A673 (cell line): ENCODE measurements around the gene SREBF1. TPM values are rescaled to one million over a fixed set of nuclear protein-coding genes. Genes with fewer than 3 reads are reported as not detected.

Source experiments
- BruUV-seq: library from RNA; stranded (reverse); fragments of 400-500 nt; replicated peaks from 2 replicates; lab custom pipeline; 2021; lab: Mats Ljungman, UMichigan
- CTCF ChIA-PET: fragments of 300-600 bp; sonication (Branson Sonifier 250); formaldehyde crosslinking; loops from one replicate; lab custom pipeline; 2022; ENCODE audit warnings: antibody characterized with exemption; lab: Charles Lee
- POLR2A ChIA-PET: fragments of 300-600 bp; sonication (Branson Sonifier 250); formaldehyde crosslinking; loops from one replicate; lab custom pipeline; 2022; ENCODE audit warnings: antibody characterized with exemption; ENCODE audit not compliant: low non-redundant PET; lab: Charles Lee
- DNase-seq: peaks from one replicate; pipeline ENCODE4 v3.0.0-alpha.2; 2015; ENCODE audit warnings: low spot score
- H3K27ac ChIP-seq: fragments of 200-600 bp; sonication (generic); 2 replicates; pipeline ENCODE4 v1.5.1; 2016; ENCODE audit warnings: mixed run types, low read depth, mild to moderate bottlenecking, mixed read lengths, antibody characterized with exemption, low read length; ENCODE audit not compliant: poor library complexity, severe bottlenecking
- H3K27me3 ChIP-seq: fragments of 200-600 bp; sonication (generic); replicated peaks from 2 replicates; pipeline ENCODE4 v1.6.1; 2017; ENCODE audit warnings: mixed run types, low read depth, mild to moderate bottlenecking, mixed read lengths, antibody characterized with exemption, low read length; ENCODE audit not compliant: insufficient read depth, poor library complexity
- H3K36me3 ChIP-seq: fragments of 200-600 bp; sonication (generic); 2 replicates; pipeline ENCODE4 v1.6.1; 2016; ENCODE audit warnings: mixed run types, mild to moderate bottlenecking, mixed read lengths, antibody characterized with exemption, low read length; ENCODE audit not compliant: insufficient read depth, poor library complexity, severe bottlenecking
- H3K4me1 ChIP-seq: fragments of 200-600 bp; sonication (generic); 2 replicates; pipeline ENCODE4 v1.6.1; 2017; ENCODE audit warnings: mixed run types, mild to moderate bottlenecking, mixed read lengths, antibody characterized with exemption, low read length; ENCODE audit not compliant: insufficient read depth, poor library complexity, severe bottlenecking
- H3K4me3 ChIP-seq: fragments of 200-600 bp; sonication (generic); 2 replicates; pipeline ENCODE4 v1.5.1; 2016; ENCODE audit warnings: low read depth, mixed run types, mild to moderate bottlenecking, mixed read lengths, low read length; ENCODE audit not compliant: poor library complexity, severe bottlenecking
- H3K9me3 ChIP-seq: fragments of 200-600 bp; sonication (generic); 2 replicates; pipeline ENCODE4 v1.6.1; 2016; ENCODE audit warnings: mixed run types, low read depth, mild to moderate bottlenecking, mixed read lengths, antibody characterized with exemption, low read length; ENCODE audit not compliant: poor library complexity, severe bottlenecking
- EZH2 ChIP-seq: fragments of 200-600 bp; sonication (generic); IDR thresholded peaks from 2 replicates; pipeline ENCODE4 v1.6.1; 2017; ENCODE audit warnings: borderline replicate concordance, low read depth, mild to moderate bottlenecking, mixed read lengths, antibody characterized with exemption, low read length; ENCODE audit not compliant: poor library complexity, severe bottlenecking
- intact Hi-C: fragments of 100-400 bp; cut with micrococcal nuclease; formaldehyde crosslinking; loops from one replicate; pipeline ENCODE4 v1.10.0; 2022; ENCODE audit not compliant: unreplicated experiment
- total RNA-seq: library from RNA; stranded (reverse); gene quantifications from 2 replicates; pipeline ENCODE4 v1.2.3, GENCODE V29; 2021
- TF ChIP-seq, protein P1 (sequence below): fragments of 300-800, 200-600 bp; sonication (generic); conservative IDR thresholded peaks from 2 replicates; pipeline ENCODE4 v1.5.1; 2017; ENCODE audit warnings: low read depth, mild to moderate bottlenecking, antibody characterized with exemption, low read length, moderate library complexity, mixed read lengths

SREBF1 gene
- total RNA-seq, 1 experiment from 2014 or later = 240 TPM

DNA sequence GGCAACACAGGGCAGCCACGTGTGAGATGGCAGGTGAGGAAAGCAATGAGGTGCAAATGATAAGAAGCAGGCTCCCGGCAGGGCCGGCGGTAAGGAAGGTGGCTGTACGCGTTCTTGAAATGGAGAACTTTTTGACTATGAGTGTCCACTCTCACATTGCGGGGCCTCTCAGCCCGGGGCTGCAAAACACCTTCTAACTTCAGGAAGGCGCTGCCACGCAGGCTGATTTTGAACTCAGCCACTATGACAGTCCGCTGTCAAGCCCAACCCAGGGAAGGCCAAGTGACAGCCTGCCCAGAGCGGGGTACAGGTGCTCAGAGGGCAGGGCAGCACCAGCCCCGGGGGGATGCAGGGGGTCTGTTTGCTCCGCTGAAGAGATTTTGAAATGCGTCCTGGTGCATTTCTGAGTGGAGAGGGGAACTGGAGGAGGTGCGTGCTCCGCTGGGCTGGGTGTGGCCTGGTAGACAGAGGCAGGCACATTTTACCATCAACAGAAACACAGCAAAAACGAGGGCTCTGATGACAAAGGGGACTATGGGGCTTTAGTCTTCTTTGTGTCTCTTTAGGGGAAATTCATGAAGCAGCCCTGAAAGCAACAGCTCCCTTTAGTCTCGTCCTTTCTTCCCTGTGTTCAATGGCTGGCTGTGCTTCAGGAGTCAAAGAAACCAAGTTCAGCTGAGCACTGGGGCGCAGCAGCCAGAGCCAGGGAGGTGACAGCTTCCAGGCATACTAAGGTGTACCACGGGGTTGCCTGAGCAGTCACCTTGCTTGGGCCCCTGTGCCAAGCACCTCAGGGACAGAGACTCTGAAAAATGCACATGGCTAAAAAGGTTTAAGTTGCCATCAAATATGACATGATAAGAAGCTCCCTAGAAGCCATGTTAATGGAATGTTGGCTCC is 14.6 kb upstream of the SREBF1 start:
- H3K36me3 ChIP-seq = no peaks in the 10 kb centered on the region
- no peak overlapping the region for H3K4me3 ChIP-seq
- H3K4me1 ChIP-seq = peaks cover 40% of the 10 kb centered on the region
- intact Hi-C loops = no loop called here
- BruUV-seq = no TSS peak
- no peak for DNase-seq
- no peaks in the 10 kb centered on the region for H3K27me3 ChIP-seq
- ChIA-PET CTCF (interaction anchor here (1.7 kb wide), 1 partner anchor 68 kb away, joined by 3 read pairs; no protein-coding TSS in a partner anchor), POLR2A (no interaction called here)
- no peaks in the 10 kb centered on the region for H3K9me3 ChIP-seq
- H3K27ac ChIP-seq = peak overlapping the region; percentile 81
- TF ChIP-seq, protein P1, sequence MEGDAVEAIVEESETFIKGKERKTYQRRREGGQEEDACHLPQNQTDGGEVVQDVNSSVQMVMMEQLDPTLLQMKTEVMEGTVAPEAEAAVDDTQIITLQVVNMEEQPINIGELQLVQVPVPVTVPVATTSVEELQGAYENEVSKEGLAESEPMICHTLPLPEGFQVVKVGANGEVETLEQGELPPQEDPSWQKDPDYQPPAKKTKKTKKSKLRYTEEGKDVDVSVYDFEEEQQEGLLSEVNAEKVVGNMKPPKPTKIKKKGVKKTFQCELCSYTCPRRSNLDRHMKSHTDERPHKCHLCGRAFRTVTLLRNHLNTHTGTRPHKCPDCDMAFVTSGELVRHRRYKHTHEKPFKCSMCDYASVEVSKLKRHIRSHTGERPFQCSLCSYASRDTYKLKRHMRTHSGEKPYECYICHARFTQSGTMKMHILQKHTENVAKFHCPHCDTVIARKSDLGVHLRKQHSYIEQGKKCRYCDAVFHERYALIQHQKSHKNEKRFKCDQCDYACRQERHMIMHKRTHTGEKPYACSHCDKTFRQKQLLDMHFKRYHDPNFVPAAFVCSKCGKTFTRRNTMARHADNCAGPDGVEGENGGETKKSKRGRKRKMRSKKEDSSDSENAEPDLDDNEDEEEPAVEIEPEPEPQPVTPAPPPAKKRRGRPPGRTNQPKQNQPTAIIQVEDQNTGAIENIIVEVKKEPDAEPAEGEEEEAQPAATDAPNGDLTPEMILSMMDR = no peak
- TF ChIP-seq EZH2 = no peak

- peak; percentile 93 for DNase-seq
- no peaks in the 10 kb centered on the region for H3K27me3 ChIP-seq
- TF ChIP-seq, protein P1 = no peak
- no peak for TF ChIP-seq EZH2
- H3K4me1 ChIP-seq = peaks cover 28% of the 10 kb centered on the region
- POLR2A ChIA-PET = interaction anchor here (0.6 kb wide), 1 partner anchor 14 kb away, joined by 4 read pairs; no protein-coding TSS in a partner anchor
- CTCF ChIA-PET = interaction anchor here (0.6 to 1.2 kb wide), 2 partner anchors 10 to 19 kb away, joined by 3 to 4 read pairs; no protein-coding TSS in a partner anchor
- H3K9me3 ChIP-seq = no peaks in the 10 kb centered on the region
- no peak overlapping the region for H3K4me3 ChIP-seq
- H3K36me3 ChIP-seq = no peaks in the 10 kb centered on the region
- intact Hi-C loops = no loop called here
- BruUV-seq = no TSS peak
- peak overlapping the region; percentile 81 for H3K27ac ChIP-seq
Observed at GRCh38 chr17:17849845-17850373, 13.1 kb upstream of the SREBF1 start.

- H3K4me1 ChIP-seq = peaks cover 26% of the 10 kb centered on the region
- POLR2A ChIA-PET = interaction anchor here (0.6 kb wide), 1 partner anchor 13 kb away, joined by 4 read pairs; no protein-coding TSS in a partner anchor
Observed at GRCh38 chr17:17849147-17849820, 12.5 kb upstream of the SREBF1 start.

More at GRCh38 chr17:17849147-17849820, 12.5 kb upstream of the SREBF1 start:
- Histone ChIP-seq H3K27me3 (no peaks in the 10 kb centered on the region), H3K36me3 (no peaks in the 10 kb centered on the region), H3K9me3 (no peaks in the 10 kb centered on the region), H3K27ac (peak overlapping the region; percentile 81), H3K4me3 (no peak overlapping the region)
- no peak for TF ChIP-seq EZH2
- TF ChIP-seq, protein P1 = no peak
- intact Hi-C loops = no loop called here
- DNase-seq = peak; percentile 74
- CTCF ChIA-PET = interaction anchor here (0.6 to 1.2 kb wide), 4 partner anchors 11 to 20 kb away, joined by 3 to 4 read pairs (median 3); no protein-coding TSS in a partner anchor
- no TSS peak for BruUV-seq
